ENCODE results near the gene HDAC9.

HDAC9 gene

GRCh38 chr7:18900803-18901202 lies 405.3 kb downstream of the HDAC9 start:
- no peak for ATAC-seq
- TF ChIP-seq OSR1 (CRISPR knock-in tag; IDR thresholded peaks at IDR 0.05): no peak
- no peak for TF ChIP-seq ZFP3 (CRISPR knock-in tag; IDR thresholded peaks at IDR 0.05)
- TF ChIP-seq TSHZ2 (CRISPR knock-in tag; IDR thresholded peaks at IDR 0.05): no peak
- TF ChIP-seq CREB5 (CRISPR knock-in tag; IDR thresholded peaks at IDR 0.05; ENCODE audit: low read depth): no peak
- TF ChIP-seq GLIS3 (CRISPR knock-in tag; IDR thresholded peaks at IDR 0.05): no peak
- no peak for TF ChIP-seq BACH2 (CRISPR knock-in tag; IDR thresholded peaks at IDR 0.05; ENCODE audit: borderline replicate concordance)
- TF ChIP-seq ZNF8 (CRISPR knock-in tag; IDR thresholded peaks at IDR 0.05): no peak
- TF ChIP-seq ARNTL (CRISPR knock-in tag; IDR thresholded peaks at IDR 0.05; ENCODE audit: borderline replicate concordance, low read depth): no peak
- no peak for TF ChIP-seq RARB (CRISPR knock-in tag; IDR thresholded peaks at IDR 0.05)
- TF ChIP-seq ZFP30 (CRISPR knock-in tag; IDR thresholded peaks at IDR 0.05): no peak
- TF ChIP-seq PATZ1 (CRISPR knock-in tag; IDR thresholded peaks at IDR 0.05; ENCODE audit: borderline replicate concordance): no peak
- TF ChIP-seq ESRRG (CRISPR knock-in tag; IDR thresholded peaks at IDR 0.05): no peak

GRCh38 chr7:18901351-18901750 lies 405.8 kb downstream of the HDAC9 start:
- no peak for ATAC-seq
- TF ChIP-seq PATZ1 (CRISPR knock-in tag; IDR thresholded peaks at IDR 0.05; ENCODE audit: borderline replicate concordance) (no peak), ZNF8 (CRISPR knock-in tag; IDR thresholded peaks at IDR 0.05) (no peak), BACH2 (CRISPR knock-in tag; IDR thresholded peaks at IDR 0.05; ENCODE audit: borderline replicate concordance) (no peak), CSDC2 (CRISPR knock-in tag; IDR thresholded peaks at IDR 0.05) (no peak), ZFP3 (CRISPR knock-in tag; IDR thresholded peaks at IDR 0.05) (no peak), TCF4 (CRISPR knock-in tag; IDR thresholded peaks at IDR 0.05; ENCODE audit: borderline replicate concordance) (no peak), ZNF565 (CRISPR knock-in tag; conservative IDR thresholded peaks at IDR 0.05; ENCODE audit: low read depth) (no peak), ESRRG (CRISPR knock-in tag; IDR thresholded peaks at IDR 0.05) (no peak), ZC3H10 (CRISPR knock-in tag; IDR thresholded peaks at IDR 0.05) (no peak), ARNTL (CRISPR knock-in tag; IDR thresholded peaks at IDR 0.05; ENCODE audit: borderline replicate concordance, low read depth) (no peak), TSHZ2 (CRISPR knock-in tag; IDR thresholded peaks at IDR 0.05) (no peak), POU6F1 (CRISPR knock-in tag; IDR thresholded peaks at IDR 0.05; ENCODE audit: borderline replicate concordance, low read depth) (no peak), SNAI2 (CRISPR knock-in tag; IDR thresholded peaks at IDR 0.05) (no peak), PPARA (CRISPR knock-in tag; IDR thresholded peaks at IDR 0.05; ENCODE audit: borderline replicate concordance) (no peak)

All from SK-N-SH treated with all-trans-retinoic acid at 6 μM for 48 hours (cell line).